NCI-H187 (cell line): ENCODE data around the gene NDUFV2.

ENCODE experiments used
- DNase-seq, 2 experiments: peaks; one replicate each; lab custom pipeline; 2025; lab: John Stamatoyannopoulos, UW

NDUFV2 gene

GRCh38 chr18:9117980-9118841 is 15.7 kb downstream of the NDUFV2 start:
- DNase-seq, result no peak

GRCh38 chr18:9120796-9121195 is 18.3 kb downstream of the NDUFV2 start:
- no peak for DNase-seq

- DNase-seq, result no peak
These were observed 21.0 kb downstream of the NDUFV2 start for GRCh38 chr18:9123520-9123919.

- DNase-seq, result no peak
These were observed 22.3 kb downstream of the NDUFV2 start for GRCh38 chr18:9124824-9125223.

- DNase-seq, result no peak
These were observed 23.8 kb downstream of the NDUFV2 start for GRCh38 chr18:9126337-9126736.

- DNase-seq, result no peak
These were observed 27.7 kb downstream of the NDUFV2 start for GRCh38 chr18:9130195-9130594.

GRCh38 chr18:9130806-9131205 is 28.3 kb downstream of the NDUFV2 start:
- DNase-seq, result no peak

- no peak for DNase-seq
These were observed 30.1 kb downstream of the NDUFV2 start for GRCh38 chr18:9132628-9133027.

GRCh38 chr18:9133225-9133624 is 30.7 kb downstream of the NDUFV2 start:
- DNase-seq, result no peak

- no peak for DNase-seq
These were observed 32.8 kb downstream of the NDUFV2 start for GRCh38 chr18:9135081-9135911.

GRCh38 chr18:9135912-9136314 is 33.4 kb downstream of the NDUFV2 start:
- peak; percentile 62 to 74 for DNase-seq

GRCh38 chr18:9136315-9137155 is 34.0 kb downstream of the NDUFV2 start, which contains the start of gene ANKRD12:
Gene ANKRD12, plus strand, starts transcription at chr18:9136781. Its CDS starts 45,652 bp downstream, at chr18:9182433.
- peak; percentile 76 to 92 for DNase-seq

GRCh38 chr18:9137168-9138066 is 34.9 kb downstream of the NDUFV2 start:
- DNase-seq, result peak; percentile 22 to 69

- no peak for DNase-seq
These were observed 37.0 kb downstream of the NDUFV2 start for GRCh38 chr18:9139400-9140039.

- DNase-seq, result no peak
These were observed 37.9 kb downstream of the NDUFV2 start for GRCh38 chr18:9140381-9140780.

- no peak for DNase-seq
These were observed 38.5 kb downstream of the NDUFV2 start for GRCh38 chr18:9140984-9141383.

- DNase-seq, result no peak
These were observed 43.7 kb downstream of the NDUFV2 start for GRCh38 chr18:9146224-9146623.

GRCh38 chr18:9147440-9148202 is 45.1 kb downstream of the NDUFV2 start:
- no peak for DNase-seq

- DNase-seq, result no peak
These were observed 45.7 kb downstream of the NDUFV2 start for GRCh38 chr18:9148203-9148552.

- DNase-seq, result no peak
These were observed 47.6 kb downstream of the NDUFV2 start for GRCh38 chr18:9150121-9150520.
